ENCODE measurements around the gene INKA2. TPM values are rescaled to one million over a fixed set of nuclear protein-coding genes. Genes with fewer than 3 reads are reported as not detected.
A peak's percentile ranks its signal among the peaks of the same experiment; 100 is the strongest.

INKA2 gene
- total and polyA plus RNA-seq, 7 experiments from 2014 or later: 0.94 to 5.6 (median 2.3) TPM; not detected in 4

DNA sequence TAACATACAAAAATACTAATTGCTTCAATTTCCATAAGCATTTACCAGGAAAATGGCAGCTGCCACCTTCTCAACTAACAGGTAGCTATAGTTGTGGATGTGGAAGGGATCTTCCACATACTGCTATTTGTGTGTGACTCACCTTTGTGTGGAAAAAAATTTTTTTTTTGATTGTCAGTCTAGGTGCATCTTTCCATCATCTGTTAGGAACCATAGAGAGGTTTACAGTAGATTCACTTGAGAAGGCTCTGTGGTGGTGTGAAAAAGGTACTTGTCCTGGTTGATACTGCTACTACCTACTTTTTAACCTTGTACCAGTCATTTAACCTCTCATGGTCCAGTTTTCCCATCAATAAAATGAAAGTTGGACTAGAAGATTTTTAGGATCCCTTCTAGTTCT lies 29.4 kb upstream of the INKA2 start:
- ChIA-PET POLR2A (interaction anchor here (1.2 to 2.1 kb wide), 4 partner anchors 12 to 294 kb away, joined by 4 to 9 read pairs (median 6); partner anchors contain the start of gene DDX20), CTCF (interaction anchor here (0.6 to 6.4 kb wide), 14 partner anchors 8 to 738 kb away, joined by 3 to 83 read pairs (median 4); no protein-coding TSS in a partner anchor)
- Mint-ChIP-seq H3K4me1 (peaks cover 0 to 10% (median 5%) of the 10 kb centered on the region in 7 donors), H3K9me3 (no peaks in the 10 kb centered on the region), H3K27ac (peak overlapping the region in 2 of 9 donors; percentile 38 to 56), H3K27me3 (no peaks in the 10 kb centered on the region), H3K36me3 (peaks cover 0 to 24% (median 3%) of the 10 kb centered on the region in 5 donors), H3K4me3 (no peak overlapping the region)
- Histone ChIP-seq H3K36me3 (ENCODE audit: control insufficient read depth in 2 of 3, insufficient read depth in 3 of 3, low read length in 3 of 3) (peaks cover 0 to 31% (median 4%) of the 10 kb centered on the region in 3 experiments), H3K27me3 (ENCODE audit: control insufficient read depth in 2 of 2, insufficient read depth in 2 of 2, low read length in 2 of 2) (no peaks in the 10 kb centered on the region), H3K4me1 (ENCODE audit: control insufficient read depth in 2 of 2, insufficient read depth in 2 of 2, low read length in 2 of 2) (no peaks in the 10 kb centered on the region), H3K27ac (ENCODE audit: low read depth, low read length) (no peak overlapping the region), H3K9me3 (ENCODE audit: control insufficient read depth in 2 of 3, low read length in 3 of 3) (no peaks in the 10 kb centered on the region), H3K4me3 (ENCODE audit: low read length) (no peak overlapping the region)
- DNase-seq: no peak
- ATAC-seq: no peak
- intact Hi-C loops (cut with micrococcal nuclease): loop anchor here (1.0 to 5.0 kb wide), 10 partner anchors 13 to 738 kb away; partner anchors contain the start of genes CEPT1 (in 1 of the 2), DDX20 (in 1 of the 2) and DRAM2 (in 1 of the 2)

DNA sequence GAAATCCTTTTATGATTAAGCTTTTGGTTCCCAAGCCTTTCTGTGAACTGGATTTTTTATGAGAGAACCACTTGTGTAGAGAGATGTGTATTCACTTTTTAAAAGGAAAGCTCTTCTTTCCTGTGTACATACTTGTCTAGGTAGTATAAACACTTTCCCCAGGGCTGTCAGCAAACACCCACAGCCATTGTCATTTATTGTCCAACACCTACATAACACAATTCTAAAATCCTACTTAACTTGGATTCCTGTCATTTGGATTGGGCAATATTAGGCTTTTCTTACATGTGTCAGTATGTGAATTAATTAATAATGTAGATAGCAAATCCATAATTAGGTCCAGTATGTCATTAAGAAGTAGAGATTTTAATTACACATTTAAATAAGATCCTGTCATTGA lies 28.8 kb upstream of the INKA2 start:
- peaks cover 0 to 37% (median 4%) of the 10 kb centered on the region in 3 experiments for H3K36me3 ChIP-seq (ENCODE audit: control insufficient read depth in 2 of 3, insufficient read depth in 3 of 3, low read length in 3 of 3)
- H3K9me3 ChIP-seq (ENCODE audit: control insufficient read depth in 2 of 3, low read length in 3 of 3): no peaks in the 10 kb centered on the region
- H3K27me3 ChIP-seq (ENCODE audit: control insufficient read depth in 2 of 2, insufficient read depth in 2 of 2, low read length in 2 of 2): no peaks in the 10 kb centered on the region
- DNase-seq (no peak), ATAC-seq (no peak)
- H3K9me3 Mint-ChIP-seq: no peaks in the 10 kb centered on the region
- H3K27ac ChIP-seq (ENCODE audit: low read depth, low read length): no peak overlapping the region
- no peaks in the 10 kb centered on the region for H3K4me1 ChIP-seq (ENCODE audit: control insufficient read depth in 2 of 2, insufficient read depth in 2 of 2, low read length in 2 of 2)
- ChIA-PET CTCF (interaction anchor here (0.7 to 6.4 kb wide), 13 partner anchors 11 to 737 kb away, joined by 3 to 83 read pairs (median 5); no protein-coding TSS in a partner anchor), POLR2A (interaction anchor here (1.9 to 2.1 kb wide), 3 partner anchors 12 to 53 kb away, joined by 4 to 6 read pairs (median 5); partner anchors contain the start of gene DDX20)
- peak overlapping the region in 3 of 9 donors; percentile 17 to 32 (median 19) for H3K27ac Mint-ChIP-seq
- H3K4me3 Mint-ChIP-seq: no peak overlapping the region
- intact Hi-C loops (cut with micrococcal nuclease): loop anchor here (2.0 to 5.0 kb wide), 4 partner anchors 361 to 736 kb away; partner anchors contain the start of genes CEPT1 (in 1 of the 2) and DRAM2 (in 1 of the 2)
- no peaks in the 10 kb centered on the region for H3K27me3 Mint-ChIP-seq
- peaks cover 0 to 10% (median 5%) of the 10 kb centered on the region in 7 donors for H3K4me1 Mint-ChIP-seq
- no peak overlapping the region for H3K4me3 ChIP-seq (ENCODE audit: low read length)
- H3K36me3 Mint-ChIP-seq: peaks cover 0 to 28% (median 5%) of the 10 kb centered on the region in 5 donors

DNA sequence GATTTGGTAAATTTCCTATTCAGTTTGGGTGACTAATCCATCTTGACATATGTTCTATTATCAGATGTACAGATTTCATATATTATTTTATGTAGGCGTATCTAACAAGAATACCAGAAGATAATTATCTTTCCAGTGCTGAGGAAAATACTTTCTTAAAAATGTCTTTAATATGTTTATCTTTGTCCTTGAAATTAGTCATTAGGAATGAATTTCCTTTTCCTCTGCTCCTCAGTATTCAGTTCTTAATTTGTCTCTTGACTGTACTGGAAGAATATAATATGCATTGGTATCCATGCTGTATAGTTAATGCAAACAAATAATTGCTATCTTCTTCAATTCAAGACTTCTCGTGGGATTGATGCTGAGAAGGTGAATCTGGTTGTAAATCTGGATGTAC lies 23.1 kb upstream of the INKA2 start:
- H3K27me3 Mint-ChIP-seq: no peaks in the 10 kb centered on the region
- DNase-seq (no peak), ATAC-seq (no peak)
- H3K27ac Mint-ChIP-seq: peak overlapping the region in 3 of 9 donors; percentile 3 to 21 (median 4)
- Histone ChIP-seq H3K9me3 (ENCODE audit: control insufficient read depth in 2 of 3, low read length in 3 of 3) (no peaks in the 10 kb centered on the region), H3K4me1 (ENCODE audit: control insufficient read depth in 2 of 2, insufficient read depth in 2 of 2, low read length in 2 of 2) (peaks cover 0 to 8% of the 10 kb centered on the region in 2 donors), H3K27me3 (ENCODE audit: control insufficient read depth in 2 of 2, insufficient read depth in 2 of 2, low read length in 2 of 2) (no peaks in the 10 kb centered on the region), H3K4me3 (ENCODE audit: low read length) (no peak overlapping the region), H3K36me3 (ENCODE audit: control insufficient read depth in 2 of 3, insufficient read depth in 3 of 3, low read length in 3 of 3) (peaks cover 0 to 59% (median 27%) of the 10 kb centered on the region in 3 experiments), H3K27ac (ENCODE audit: low read depth, low read length) (no peak overlapping the region)
- ChIA-PET CTCF (interaction anchor here (1.3 to 2.1 kb wide), 2 partner anchors 47 to 255 kb away, joined by 5 to 8 read pairs; no protein-coding TSS in a partner anchor), POLR2A (no interaction called here)
- no peak overlapping the region for H3K4me3 Mint-ChIP-seq
- H3K4me1 Mint-ChIP-seq: peaks cover 8 to 23% (median 19%) of the 10 kb centered on the region in 7 donors
- no peaks in the 10 kb centered on the region for H3K9me3 Mint-ChIP-seq
- intact Hi-C loops (cut with micrococcal nuclease): no loop called here
- peaks cover 12 to 61% (median 17%) of the 10 kb centered on the region in 5 donors for H3K36me3 Mint-ChIP-seq

DNA sequence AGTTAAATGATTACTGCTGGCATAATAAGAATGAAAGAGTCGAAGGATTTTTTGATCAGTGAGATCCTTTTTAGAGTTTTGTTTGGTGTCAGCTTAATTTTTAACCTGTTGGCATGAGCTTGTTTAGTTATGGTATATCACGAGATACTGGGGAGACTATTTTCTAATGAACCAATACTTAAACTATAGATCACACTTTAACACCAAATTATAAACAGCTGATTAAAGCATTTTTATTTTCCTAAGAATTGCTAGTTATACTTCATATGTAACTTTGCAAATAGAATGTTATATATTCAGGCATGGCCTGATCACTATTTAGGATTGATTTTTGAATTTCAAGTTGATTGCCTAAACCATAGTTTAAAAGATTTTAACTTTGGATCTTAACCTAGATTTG lies 22.5 kb upstream of the INKA2 start:
- peaks cover 0 to 14% of the 10 kb centered on the region in 2 donors for H3K4me1 ChIP-seq (ENCODE audit: control insufficient read depth in 2 of 2, insufficient read depth in 2 of 2, low read length in 2 of 2)
- no peaks in the 10 kb centered on the region for H3K27me3 ChIP-seq (ENCODE audit: control insufficient read depth in 2 of 2, insufficient read depth in 2 of 2, low read length in 2 of 2)
- H3K4me1 Mint-ChIP-seq: peaks cover 8 to 29% (median 25%) of the 10 kb centered on the region in 7 donors
- no peak for DNase-seq
- ATAC-seq: no peak
- no peak overlapping the region for H3K27ac ChIP-seq (ENCODE audit: low read depth, low read length)
- H3K9me3 Mint-ChIP-seq: no peaks in the 10 kb centered on the region
- peaks cover 12 to 61% (median 17%) of the 10 kb centered on the region in 5 donors for H3K36me3 Mint-ChIP-seq
- POLR2A ChIA-PET: no interaction called here
- H3K27ac Mint-ChIP-seq: peak overlapping the region in 4 of 9 donors; percentile 4 to 42 (median 16)
- no peaks in the 10 kb centered on the region for H3K9me3 ChIP-seq (ENCODE audit: control insufficient read depth in 2 of 3, low read length in 3 of 3)
- no peak overlapping the region for H3K4me3 ChIP-seq (ENCODE audit: low read length)
- H3K27me3 Mint-ChIP-seq: no peaks in the 10 kb centered on the region
- CTCF ChIA-PET: interaction anchor here (1.3 to 2.1 kb wide), 2 partner anchors 47 to 255 kb away, joined by 5 to 8 read pairs; no protein-coding TSS in a partner anchor
- intact Hi-C loops (cut with micrococcal nuclease): no loop called here
- no peak overlapping the region for H3K4me3 Mint-ChIP-seq
- peaks cover 0 to 58% (median 26%) of the 10 kb centered on the region in 3 experiments for H3K36me3 ChIP-seq (ENCODE audit: control insufficient read depth in 2 of 3, insufficient read depth in 3 of 3, low read length in 3 of 3)

DNA sequence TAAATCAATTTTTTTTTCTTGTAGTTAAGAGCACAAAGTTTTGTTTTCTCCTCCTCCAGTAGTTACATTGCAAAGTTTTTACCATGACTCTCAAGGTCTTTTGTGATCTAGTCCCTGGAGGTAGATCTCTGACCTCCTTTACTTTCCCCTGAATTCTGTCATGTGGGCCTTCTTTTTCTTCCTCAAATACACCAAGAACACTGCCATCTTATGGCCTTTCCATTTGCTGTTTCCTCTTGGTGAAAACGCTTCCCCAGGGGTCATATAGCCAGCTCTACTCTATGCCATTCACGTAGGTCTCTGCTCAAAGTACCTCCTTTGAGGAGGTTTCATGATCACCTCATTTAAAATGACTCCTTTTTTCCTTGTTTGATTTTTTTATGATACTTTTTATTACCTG lies 19.2 kb upstream of the INKA2 start:
- Mint-ChIP-seq H3K4me3 (peak overlapping the region in 7 of 10 donors; percentile 29 to 90 (median 52)), H3K36me3 (peaks cover 12 to 36% (median 15%) of the 10 kb centered on the region in 5 donors), H3K27ac (peak overlapping the region in 5 of 9 donors; percentile 5 to 78 (median 65)), H3K27me3 (peaks cover 0 to 2% (median 0%) of the 10 kb centered on the region in 5 donors), H3K4me1 (peaks cover 18 to 49% (median 39%) of the 10 kb centered on the region in 7 donors), H3K9me3 (peaks cover 0 to 8% (median 0%) of the 10 kb centered on the region in 11 donors)
- no peak for ATAC-seq
- ChIA-PET CTCF (no interaction called here), POLR2A (no interaction called here)
- H3K4me3 ChIP-seq (ENCODE audit: low read length): no peak overlapping the region
- intact Hi-C loops (cut with micrococcal nuclease): loop anchor here (5.0 to 10.0 kb wide), 9 partner anchors 96 to 1726 kb away; partner anchors contain the start of genes CD53 (in 1 of the 2), CHI3L2 (in 1 of the 2), DENND2D (in 1 of the 2) and LRIF1 (in 1 of the 2)
- H3K9me3 ChIP-seq (ENCODE audit: control insufficient read depth in 2 of 3, low read length in 3 of 3): no peaks in the 10 kb centered on the region
- no peak for DNase-seq
- no peak overlapping the region for H3K27ac ChIP-seq (ENCODE audit: low read depth, low read length)
- no peaks in the 10 kb centered on the region for H3K27me3 ChIP-seq (ENCODE audit: control insufficient read depth in 2 of 2, insufficient read depth in 2 of 2, low read length in 2 of 2)
- H3K36me3 ChIP-seq (ENCODE audit: control insufficient read depth in 2 of 3, insufficient read depth in 3 of 3, low read length in 3 of 3): peaks cover 0 to 32% (median 23%) of the 10 kb centered on the region in 3 experiments
- H3K4me1 ChIP-seq (ENCODE audit: control insufficient read depth in 2 of 2, insufficient read depth in 2 of 2, low read length in 2 of 2): peaks cover 4 to 23% of the 10 kb centered on the region in 2 donors

DNA sequence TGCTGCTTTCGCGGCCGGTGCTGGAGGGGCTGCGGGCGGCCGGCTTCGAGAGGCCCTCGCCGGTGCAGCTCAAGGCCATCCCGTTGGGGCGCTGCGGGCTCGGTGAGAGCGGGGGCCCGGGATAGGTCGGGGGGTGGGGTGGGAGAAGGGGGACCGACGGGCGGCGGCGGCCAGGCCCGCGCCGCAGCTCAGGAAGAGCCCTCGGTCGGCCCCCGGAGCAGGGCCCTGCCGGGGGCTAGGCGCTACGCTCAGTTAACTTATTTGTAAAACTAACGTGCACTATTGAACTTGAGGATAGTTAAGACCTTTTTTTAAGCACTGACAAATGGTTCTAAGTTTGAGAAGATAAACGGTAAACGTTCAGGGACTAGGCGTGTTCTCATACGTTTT lies 16.9 kb upstream of the INKA2 start:
- Histone ChIP-seq H3K36me3 (ENCODE audit: control insufficient read depth in 2 of 3, insufficient read depth in 3 of 3, low read length in 3 of 3) (peaks cover 0 to 20% (median 17%) of the 10 kb centered on the region in 3 experiments), H3K27ac (ENCODE audit: low read depth, low read length) (peak overlapping the region; percentile 92), H3K9me3 (ENCODE audit: control insufficient read depth in 2 of 3, low read length in 3 of 3) (no peaks in the 10 kb centered on the region), H3K4me1 (ENCODE audit: control insufficient read depth in 2 of 2, insufficient read depth in 2 of 2, low read length in 2 of 2) (peaks cover 4 to 22% of the 10 kb centered on the region in 2 donors), H3K27me3 (ENCODE audit: control insufficient read depth in 2 of 2, insufficient read depth in 2 of 2, low read length in 2 of 2) (no peaks in the 10 kb centered on the region), H3K4me3 (ENCODE audit: low read length) (peak overlapping the region; percentile 87)
- ChIA-PET POLR2A (interaction anchor here (0.6 to 2.6 kb wide), 6 partner anchors 11 to 284 kb away, joined by 3 to 16 read pairs (median 4); no protein-coding TSS in a partner anchor), CTCF (interaction anchor here (1.0 to 1.8 kb wide), 7 partner anchors 10 to 279 kb away, joined by 3 to 6 read pairs (median 4); no protein-coding TSS in a partner anchor)
- Mint-ChIP-seq H3K27me3 (peaks cover 0 to 2% (median 0%) of the 10 kb centered on the region in 5 donors), H3K27ac (peak overlapping the region; percentile 77 to 99 (median 98)), H3K36me3 (peaks cover 0 to 21% (median 9%) of the 10 kb centered on the region in 5 donors), H3K9me3 (peaks cover 0 to 8% (median 0%) of the 10 kb centered on the region in 11 donors), H3K4me1 (peaks cover 24 to 49% (median 39%) of the 10 kb centered on the region in 7 donors), H3K4me3 (peak overlapping the region; percentile 86 to 100 (median 94))
- DNase-seq (no peak), ATAC-seq (peak; percentile 5)
- intact Hi-C loops (cut with micrococcal nuclease): loop anchor here (5.0 to 10.0 kb wide), 9 partner anchors 94 to 1724 kb away; partner anchors contain the start of genes CD53 (in 1 of the 2), CHI3L2 (in 1 of the 2), DENND2D (in 1 of the 2) and LRIF1 (in 1 of the 2)

Data from naive thymus-derived CD4-positive, alpha-beta T cell (primary cell).